Bronchial epithelial cell (primary cell): ENCODE measurements around the gene RNGTT. TPM values are rescaled to one million over a fixed set of nuclear protein-coding genes. Genes with fewer than 3 reads are reported as not detected.
"Not testable (repeated sequence)": the region's sequence is repeated elsewhere in the genome, so short reads cannot be mapped to it uniquely, and the experiment has no call there.

Source experiments
- DNase-seq: peaks from one replicate; pipeline ENCODE4 v3.0.0-alpha.2; 2010; ENCODE audit warnings: low read depth
- FAIRE-seq: peaks from 2 replicates; lab custom pipeline; 2011; peaks lifted over from hg19 to GRCh38; lab: Jason Lieb, UNC
- H3K27me3 ChIP-seq: 2 replicates; pipeline ENCODE4 v1.5.1; 2011; ENCODE audit warnings: low read length; ENCODE audit not compliant: control insufficient read depth, insufficient read depth
- H3K36me3 ChIP-seq: 2 replicates; pipeline ENCODE4 v1.5.1; 2011; ENCODE audit warnings: low read length; ENCODE audit not compliant: control insufficient read depth, insufficient read depth
- H3K4me3 ChIP-seq: 2 replicates; pipeline ENCODE4 v1.5.1; 2011; ENCODE audit warnings: mild to moderate bottlenecking, low read depth, low read length, control low read depth
- CTCF ChIP-seq: IDR thresholded peaks from 2 replicates; pipeline ENCODE4 v1.5.1; 2011; ENCODE audit warnings: mild to moderate bottlenecking, moderate library complexity, low read length, control low read depth, inconsistent platforms; ENCODE audit not compliant: insufficient read depth, severe bottlenecking
- total RNA-seq: library from RNA; depleted of rRNA; stranded (reverse); fragments of >200 nt; gene quantifications from 2 replicates; pipeline ENCODE4 v1.2.1, GENCODE V29; 2014

Gene RNGTT
- total RNA-seq, 1 donor from 2014 or later = 20.8 TPM

GRCh38 chr6:88945415-88946008 is 17.9 kb downstream of the RNGTT start:
- no peak for FAIRE-seq
- no peak for DNase-seq
- no peaks in the 10 kb centered on the region for H3K27me3 ChIP-seq
- TF ChIP-seq CTCF = no peak
- no peak overlapping the region for H3K4me3 ChIP-seq
- no peaks in the 10 kb centered on the region for H3K36me3 ChIP-seq

GRCh38 chr6:88933521-88933920 is 29.9 kb downstream of the RNGTT start:
- no peak for TF ChIP-seq CTCF

GRCh38 chr6:88932019-88932418 is 31.4 kb downstream of the RNGTT start:
- H3K4me3 ChIP-seq, H3K36me3 ChIP-seq, H3K27me3 ChIP-seq: not testable (repeated sequence)

More at GRCh38 chr6:88933521-88933920, 29.9 kb downstream of the RNGTT start:
- Histone ChIP-seq H3K36me3 (no peaks in the 10 kb centered on the region), H3K4me3 (no peak overlapping the region), H3K27me3 (no peaks in the 10 kb centered on the region)
- FAIRE-seq (no peak), DNase-seq (no peak)

GRCh38 chr6:88922775-88923548 is 40.5 kb downstream of the RNGTT start:
- Histone ChIP-seq H3K36me3 (no peaks in the 10 kb centered on the region), H3K27me3 (no peaks in the 10 kb centered on the region), H3K4me3 (no peak overlapping the region)
- TF ChIP-seq CTCF = no peak
- FAIRE-seq = no peak
- peak; percentile 39 for DNase-seq

More at GRCh38 chr6:88932019-88932418, 31.4 kb downstream of the RNGTT start:
- not testable (repeated sequence) for FAIRE-seq, DNase-seq

- H3K4me3 ChIP-seq = no peak overlapping the region
These were observed 41.7 kb downstream of the RNGTT start for GRCh38 chr6:88921734-88922133.

More at GRCh38 chr6:88921734-88922133, 41.7 kb downstream of the RNGTT start:
- H3K27me3 ChIP-seq = no peaks in the 10 kb centered on the region
- no peak for FAIRE-seq
- TF ChIP-seq CTCF = no peak
- H3K36me3 ChIP-seq = no peaks in the 10 kb centered on the region
- DNase-seq = no peak
